ENCODE measurements around the gene TMEM178B.

DNA sequence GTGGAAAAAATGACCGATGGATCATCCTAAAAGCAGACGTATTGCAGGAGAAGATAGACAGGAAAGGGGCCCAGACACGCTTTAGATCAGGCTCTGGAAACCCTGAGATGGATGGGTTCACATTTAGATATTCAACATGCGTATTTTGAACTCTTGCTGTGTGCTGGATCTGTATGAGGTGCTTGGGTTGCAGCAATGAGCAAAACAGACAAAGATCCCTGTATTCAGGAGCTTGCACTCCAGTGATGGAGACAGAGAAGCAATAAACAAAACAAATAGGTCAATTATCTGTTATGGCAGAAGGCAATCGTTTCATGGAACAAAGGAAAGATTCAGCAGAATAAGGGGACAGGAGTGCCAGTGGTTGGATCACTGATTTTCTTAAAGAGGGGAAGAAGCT is 275.5 kb downstream of the TMEM178B start:
- no peak for TF ChIP-seq YY1 (IDR thresholded peaks at IDR 0.05; ENCODE audit: insufficient read depth, insufficient read length)
- no peak for TF ChIP-seq SUZ12 (IDR thresholded peaks at IDR 0.05; ENCODE audit: extremely low read depth, insufficient read depth, insufficient read length)
- TF ChIP-seq ZNF274 (IDR thresholded peaks at IDR 0.05; ENCODE audit: low read depth, low read length) = no peak

Measured in NT2/D1 (cell line).